H1 (cell line): ENCODE results near the gene HHAT.

ENCODE experiments used
- CTCF ChIP-seq, 3 experiments: IDR thresholded peaks; 1 replicate in 2 of 3; 2 replicates in 1 of 3; pipeline versions ENCODE4 v1.5.1 to v1.6.1; 2011; ENCODE audit warnings: low read length in 3 of 3, mild to moderate bottlenecking in 3 of 3, inconsistent platforms in 2 of 3, low read depth in 1 of 3, moderate library complexity in 1 of 3; ENCODE audit not compliant: insufficient read depth in 1 of 3; ENCODE audit errors: control extremely low read depth in 1 of 3
- POLR2AphosphoS5 ChIP-seq: IDR thresholded peaks from 2 replicates; pipeline ENCODE4 v1.6.1; 2011; ENCODE audit warnings: low read depth, low read length
- RFX5 ChIP-seq: IDR thresholded peaks from 2 replicates; pipeline ENCODE4 v1.6.1; 2011; ENCODE audit warnings: low read depth, low read length, improper control_type of control experiment, borderline replicate concordance
- TAF1 ChIP-seq: IDR thresholded peaks from 2 replicates; pipeline ENCODE4 v1.6.1; 2011; ENCODE audit warnings: mild to moderate bottlenecking, low read depth, low read length

GRCh38 chr1:210624722-210625121 lies 296.0 kb downstream of the HHAT start:
- TF ChIP-seq RFX5 (no peak), TAF1 (no peak), POLR2AphosphoS5 (no peak), CTCF (IDR thresholded peaks at IDR 0.05; ENCODE audit: control extremely low read depth in 1 of 3, insufficient read depth in 1 of 3, low read depth in 1 of 3, low read length in 3 of 3) (no peak)
